ENCODE data around the gene IL1RAPL2.
"Not testable (repeated sequence)": the region's sequence is repeated elsewhere in the genome, so short reads cannot be mapped to it uniquely, and the experiment has no call there.

IL1RAPL2 gene

GRCh38 chrX:105645667-105646357 is 1079.8 kb downstream of the IL1RAPL2 start:
- DNase-seq, result no peak

DNA sequence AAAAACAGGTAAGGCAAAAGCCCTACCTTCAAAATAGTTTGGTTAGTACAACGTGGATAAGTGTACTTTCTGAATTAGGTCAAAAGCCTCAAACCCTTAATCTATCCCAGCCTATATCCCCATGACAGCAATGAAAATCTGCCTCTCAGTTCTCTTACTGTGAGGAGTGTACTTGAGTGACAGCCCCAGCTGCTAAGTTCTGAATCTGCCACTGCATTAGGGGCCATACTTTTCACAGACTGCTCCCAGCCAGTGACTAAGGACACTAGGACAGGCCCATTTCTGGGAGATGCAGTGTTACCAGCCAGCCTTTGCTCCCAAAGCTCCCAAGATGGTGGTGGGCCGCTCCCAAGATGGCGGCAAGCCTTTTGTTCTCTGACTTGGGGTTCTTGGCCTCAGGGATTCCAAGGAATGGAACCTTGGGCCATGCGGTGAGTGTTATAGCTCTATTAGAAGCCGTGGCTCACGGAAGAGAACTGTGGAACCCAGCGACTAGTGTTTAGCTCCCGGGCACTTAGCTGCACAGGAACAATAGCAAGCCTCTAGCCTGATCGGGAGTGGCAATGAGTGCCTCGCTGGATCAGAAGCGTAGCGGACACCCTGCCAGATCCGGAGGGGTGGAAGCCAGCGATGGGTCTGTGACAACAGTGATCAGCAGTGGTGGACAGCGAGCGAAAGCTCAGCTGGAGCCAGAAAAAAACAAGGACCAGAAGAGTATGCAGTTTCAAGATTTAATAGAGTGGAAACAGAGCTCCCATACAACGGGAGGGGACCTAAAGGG is 1080.8 kb downstream of the IL1RAPL2 start:
- DNase-seq, result no peak

DNA sequence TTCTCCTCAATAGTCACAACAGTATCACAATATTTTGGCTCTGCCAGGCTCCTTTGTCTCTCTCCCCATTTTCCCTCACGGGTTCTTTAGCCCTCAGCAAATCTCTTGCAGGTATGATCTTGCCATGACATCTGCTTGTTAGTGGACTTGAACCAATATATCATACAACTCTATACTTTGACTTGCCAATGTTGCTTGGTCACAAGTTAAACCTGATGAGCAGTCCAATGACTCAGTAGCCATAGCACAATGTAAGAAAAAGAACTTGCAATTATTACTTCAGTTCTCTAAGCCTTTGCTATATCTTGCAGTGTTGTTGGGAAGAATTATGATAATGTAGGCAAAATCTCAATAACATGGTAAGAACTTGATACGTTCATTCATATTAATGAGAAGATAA is 1081.8 kb downstream of the IL1RAPL2 start:
- DNase-seq, result no peak

- DNase-seq, result no peak
Observed at GRCh38 chrX:105648732-105649131, 1082.7 kb downstream of the IL1RAPL2 start.

- DNase-seq, result no peak
Observed at GRCh38 chrX:105650577-105650976, 1084.6 kb downstream of the IL1RAPL2 start.

- no peak for DNase-seq
Observed at GRCh38 chrX:105650986-105651385, 1085.0 kb downstream of the IL1RAPL2 start.

- DNase-seq, result no peak
Observed at GRCh38 chrX:105653891-105654290, 1087.9 kb downstream of the IL1RAPL2 start.

GRCh38 chrX:105658136-105658535 is 1092.1 kb downstream of the IL1RAPL2 start:
- no peak for DNase-seq

- DNase-seq, result no peak
Observed at GRCh38 chrX:105662248-105662647, 1096.2 kb downstream of the IL1RAPL2 start.

- DNase-seq, result no peak
Observed at GRCh38 chrX:105664243-105664642, 1098.2 kb downstream of the IL1RAPL2 start.

DNA sequence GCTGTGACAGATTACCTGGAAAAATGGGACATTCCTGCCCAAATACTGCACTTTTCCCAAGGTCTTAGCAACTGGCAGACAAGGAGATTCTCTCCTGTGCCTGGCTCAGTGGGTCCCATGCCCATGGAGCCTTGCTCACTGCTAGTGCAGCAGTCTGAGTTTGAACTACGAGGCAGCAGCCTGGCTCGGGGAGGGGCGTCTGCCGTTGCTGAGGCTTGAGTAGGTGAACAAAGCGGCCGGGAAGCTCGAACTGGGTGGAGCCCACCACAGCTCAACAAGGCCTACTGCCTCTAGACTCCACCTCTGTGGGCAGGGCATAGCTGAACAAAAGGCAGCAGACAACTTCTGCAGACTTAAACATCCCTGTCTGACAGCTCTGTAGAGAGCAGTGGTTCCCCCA is 1118.3 kb downstream of the IL1RAPL2 start:
- not testable (repeated sequence) for DNase-seq

- no peak for DNase-seq
Observed at GRCh38 chrX:105694839-105695238, 1128.8 kb downstream of the IL1RAPL2 start.

GRCh38 chrX:105695451-105695850 is 1129.5 kb downstream of the IL1RAPL2 start:
- no peak for DNase-seq

GRCh38 chrX:105696870-105697269 is 1130.9 kb downstream of the IL1RAPL2 start:
- no peak for DNase-seq

GRCh38 chrX:105697984-105698781 is 1132.2 kb downstream of the IL1RAPL2 start:
- no peak for DNase-seq

GRCh38 chrX:105700331-105700730 is 1134.3 kb downstream of the IL1RAPL2 start:
- no peak for DNase-seq

DNA sequence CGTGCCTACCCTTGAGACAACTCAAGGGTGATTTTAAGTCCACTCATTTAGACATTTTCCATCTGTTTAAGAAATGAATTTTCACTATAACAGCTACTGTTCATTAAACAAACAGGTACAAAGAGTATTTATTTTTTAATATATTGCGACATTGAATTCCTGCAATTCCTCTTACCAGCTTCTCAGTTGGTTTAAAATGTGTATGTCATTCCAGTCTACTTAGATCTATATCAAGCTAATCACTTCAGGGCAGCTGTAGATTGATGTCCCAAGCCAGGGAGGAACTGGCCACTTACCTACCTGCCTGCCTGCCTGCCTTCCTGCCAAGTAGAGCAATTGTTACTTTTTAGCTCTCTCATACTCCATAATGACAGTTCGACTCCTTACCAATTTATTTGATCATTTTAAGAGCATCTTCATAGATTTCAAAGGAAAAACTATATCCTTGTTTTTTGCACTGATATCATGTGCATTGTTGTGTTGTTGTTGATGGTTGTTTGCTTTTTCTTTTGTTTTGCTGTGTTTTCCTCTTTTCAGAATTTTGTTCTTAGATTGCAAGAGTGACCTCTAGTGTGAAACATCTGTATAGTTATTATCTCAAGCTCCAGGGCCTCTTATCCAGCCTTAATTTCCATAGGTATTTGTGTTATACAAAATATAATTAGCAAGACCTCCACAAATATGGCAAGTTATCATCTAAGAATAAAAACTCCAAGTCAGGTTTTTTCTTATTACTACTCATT is 1135.5 kb downstream of the IL1RAPL2 start:
- no peak for DNase-seq

DNA sequence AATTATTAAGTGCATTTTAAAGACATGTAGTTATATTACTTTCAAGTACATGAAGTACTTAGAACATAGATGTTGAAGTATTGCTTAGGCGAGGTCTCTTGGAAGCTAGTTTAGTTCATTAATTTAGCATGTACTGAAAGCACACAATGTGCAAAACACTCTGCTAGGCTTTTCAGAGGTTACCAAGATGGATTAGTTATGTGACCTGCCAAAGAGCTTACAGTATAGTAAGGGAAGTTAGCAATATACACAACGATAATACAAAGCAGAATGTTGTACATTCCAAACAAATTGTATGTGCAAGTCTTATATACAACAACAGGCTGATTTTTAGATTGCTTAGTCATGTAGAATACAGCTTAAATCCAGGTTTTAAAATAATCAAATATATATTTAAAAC is 1137.9 kb downstream of the IL1RAPL2 start:
- no peak for DNase-seq

- DNase-seq, result no peak
Observed at GRCh38 chrX:105706041-105706440, 1140.0 kb downstream of the IL1RAPL2 start.

DNA sequence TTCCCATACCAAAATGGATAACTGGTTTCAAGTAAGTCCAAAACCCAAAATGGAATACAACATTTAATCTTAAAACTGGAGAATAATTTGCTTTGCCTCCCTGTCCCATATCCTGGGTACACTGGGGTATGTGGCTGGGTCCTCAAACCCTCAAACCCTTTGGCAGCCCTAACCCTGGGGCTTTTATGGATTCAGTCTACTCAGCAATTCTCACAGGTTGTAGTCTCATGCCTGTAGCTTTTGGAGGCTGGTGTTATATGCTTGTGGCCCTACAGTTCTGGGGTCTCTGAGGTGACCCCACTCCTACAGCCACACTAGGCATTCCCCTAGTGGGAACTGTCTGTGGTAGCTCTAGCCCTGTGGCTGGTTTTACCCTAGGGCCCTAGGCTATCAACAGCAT is 1145.8 kb downstream of the IL1RAPL2 start:
- DNase-seq, result no peak

GRCh38 chrX:105715746-105716145 is 1149.7 kb downstream of the IL1RAPL2 start:
- DNase-seq, result no peak

DNA sequence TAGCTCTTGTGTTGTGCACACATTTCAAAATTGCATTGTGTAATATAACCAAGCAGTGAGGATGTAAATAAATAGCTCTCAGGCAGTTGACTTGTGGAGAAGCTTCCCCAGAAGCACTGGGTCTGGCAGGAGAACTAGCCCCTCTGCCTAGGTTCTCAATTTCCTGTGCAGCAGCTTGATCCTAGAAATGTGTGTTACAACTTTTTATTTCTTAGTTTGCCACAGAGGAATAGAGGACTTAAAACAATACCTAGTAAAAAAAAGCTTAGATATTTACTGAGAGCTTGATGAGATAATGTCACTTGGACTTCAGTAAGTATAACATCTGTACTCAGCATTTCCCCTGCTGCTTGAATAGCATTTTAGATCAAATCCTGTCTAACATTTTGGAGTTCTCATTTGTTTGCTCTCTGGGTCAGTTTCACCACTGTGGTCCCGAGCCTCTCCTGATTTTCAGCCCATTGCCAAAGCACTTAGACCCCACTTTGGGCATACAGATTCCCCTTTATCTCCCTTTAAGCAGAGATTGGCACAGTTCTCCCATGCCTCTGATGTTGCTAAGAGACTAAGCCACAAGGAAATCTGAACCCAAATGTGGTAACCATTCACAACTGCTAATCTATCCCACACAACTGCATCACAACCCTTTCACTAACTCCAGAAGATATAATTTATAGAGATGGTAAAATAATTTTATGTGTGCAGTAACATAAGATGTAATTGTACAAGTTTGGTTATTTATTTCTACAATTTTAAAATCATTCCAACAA is 1158.2 kb downstream of the IL1RAPL2 start:
- no peak for DNase-seq

Data from inflammatory macrophage treated with lipopolysaccharide for 1 hour (primary cell).